Measurements from ENCODE around the gene PRXL2C. TPM values are rescaled to one million over a fixed set of nuclear protein-coding genes. Genes with fewer than 3 reads are reported as not detected.
"Not testable (repeated sequence)": the region's sequence is repeated elsewhere in the genome, so short reads cannot be mapped to it uniquely, and the experiment has no call there.

Gene PRXL2C
- total RNA-seq, 2 experiments from 2014 or later = 10.0 to 11.4 TPM

DNA sequence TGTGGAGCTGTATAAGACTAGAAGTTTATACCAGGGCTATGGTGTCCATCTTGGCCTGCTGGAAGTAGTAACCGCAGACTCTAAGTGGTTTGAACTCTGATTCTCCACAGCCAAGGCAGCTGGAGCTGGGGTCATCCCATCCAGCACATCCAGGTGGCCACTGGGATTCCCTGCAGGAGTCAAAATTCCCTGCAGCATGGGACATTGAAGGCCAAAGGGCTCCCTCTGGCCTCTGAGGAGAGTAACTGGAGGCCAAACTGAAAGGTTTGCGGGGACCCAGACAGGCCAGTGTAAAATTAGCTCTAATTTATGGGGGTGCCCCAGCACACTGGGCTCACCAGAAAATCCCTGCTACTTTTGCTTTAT, 12.2 kb upstream of the PRXL2C start:
- CTCF ChIA-PET = interaction anchor here (0.5 to 3.2 kb wide), 16 partner anchors 13 to 435 kb away, joined by 3 to 48 read pairs (median 4); partner anchors contain the start of gene PRXL2C
- H3K9me3 Mint-ChIP-seq = no peaks in the 10 kb centered on the region
- H3K4me3 Mint-ChIP-seq = no peak overlapping the region
- intact Hi-C loops (cut with micrococcal nuclease) = loop anchor here (2.0 kb wide), 1 partner anchor 341 kb away; no protein-coding TSS in a partner anchor
- H3K36me3 Mint-ChIP-seq = no peaks in the 10 kb centered on the region
- POLR2A ChIA-PET = no interaction called here
- no peaks in the 10 kb centered on the region for H3K4me1 Mint-ChIP-seq (ENCODE audit: low read depth)
- no peak overlapping the region for H3K27ac Mint-ChIP-seq
- peaks cover 6% of the 10 kb centered on the region for H3K27me3 Mint-ChIP-seq
- no peak for DNase-seq

- H3K27ac Mint-ChIP-seq; DNase-seq; H3K4me1 Mint-ChIP-seq (ENCODE audit: low read depth); POLR2A ChIA-PET; H3K4me3 Mint-ChIP-seq; H3K36me3 Mint-ChIP-seq; H3K27me3 Mint-ChIP-seq; H3K9me3 Mint-ChIP-seq: not testable (repeated sequence)
- intact Hi-C loops (cut with micrococcal nuclease) = loop anchor here (1.0 to 2.0 kb wide), 2 partner anchors 225 to 340 kb away; no protein-coding TSS in a partner anchor
- CTCF ChIA-PET = interaction anchor here (0.5 to 3.2 kb wide), 23 partner anchors 9 to 430 kb away, joined by 3 to 48 read pairs (median 4); partner anchors contain the start of genes HABP4 and PRXL2C
Measured at GRCh38 chr9:96666653-96667362, 11.7 kb upstream of the PRXL2C start.

DNA sequence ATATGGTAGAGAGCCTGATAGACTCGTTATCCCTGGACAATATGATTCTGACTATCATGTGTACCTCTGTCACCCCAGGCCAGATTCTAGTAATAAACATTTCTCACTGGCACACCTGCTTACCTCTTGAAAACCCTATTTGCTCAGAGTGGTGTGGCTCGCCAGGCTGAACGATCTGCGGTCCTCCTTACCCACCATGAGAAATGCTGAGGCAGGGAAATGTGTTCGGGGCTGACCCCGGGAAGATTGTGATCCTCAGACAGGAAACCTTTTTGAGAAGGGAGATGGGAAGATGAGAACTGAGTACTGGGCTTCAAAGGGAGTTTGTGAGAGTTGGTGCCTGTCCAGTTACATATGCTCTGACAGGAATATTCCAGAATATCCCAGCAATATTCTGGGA, 10.7 kb upstream of the PRXL2C start:
- no peaks in the 10 kb centered on the region for H3K9me3 Mint-ChIP-seq
- H3K36me3 Mint-ChIP-seq = no peaks in the 10 kb centered on the region
- CTCF ChIA-PET = interaction anchor here (0.7 to 3.2 kb wide), 5 partner anchors 213 to 339 kb away, joined by 3 to 48 read pairs (median 4); no protein-coding TSS in a partner anchor
- intact Hi-C loops (cut with micrococcal nuclease) = loop anchor here (1.0 to 2.0 kb wide), 2 partner anchors 223 to 339 kb away; no protein-coding TSS in a partner anchor
- no peak for DNase-seq
- H3K4me3 Mint-ChIP-seq = no peak overlapping the region
- H3K4me1 Mint-ChIP-seq (ENCODE audit: low read depth) = no peaks in the 10 kb centered on the region
- POLR2A ChIA-PET = no interaction called here
- no peak overlapping the region for H3K27ac Mint-ChIP-seq
- peaks cover 3% of the 10 kb centered on the region for H3K27me3 Mint-ChIP-seq

GRCh38 chr9:96663506-96664120, 8.5 kb upstream of the PRXL2C start:
- Mint-ChIP-seq H3K27me3 (peaks cover 3% of the 10 kb centered on the region), H3K4me3 (no peak overlapping the region), H3K27ac (no peak overlapping the region), H3K36me3 (no peaks in the 10 kb centered on the region), H3K9me3 (no peaks in the 10 kb centered on the region), H3K4me1 (ENCODE audit: low read depth) (no peaks in the 10 kb centered on the region)
- POLR2A ChIA-PET = no interaction called here
- CTCF ChIA-PET = no interaction called here
- no peak for DNase-seq
- intact Hi-C loops (cut with micrococcal nuclease) = no loop called here

- H3K36me3 Mint-ChIP-seq = no peaks in the 10 kb centered on the region
- peaks cover 3% of the 10 kb centered on the region for H3K27me3 Mint-ChIP-seq
- no peaks in the 10 kb centered on the region for H3K4me1 Mint-ChIP-seq (ENCODE audit: low read depth)
- no peak overlapping the region for H3K27ac Mint-ChIP-seq
- H3K4me3 Mint-ChIP-seq = no peak overlapping the region
- DNase-seq = no peak
- intact Hi-C loops (cut with micrococcal nuclease) = no loop called here
- POLR2A ChIA-PET = no interaction called here
- CTCF ChIA-PET = no interaction called here
- H3K9me3 Mint-ChIP-seq = no peaks in the 10 kb centered on the region
Measured at GRCh38 chr9:96661711-96662110, 6.6 kb upstream of the PRXL2C start.

- Mint-ChIP-seq H3K4me1 (ENCODE audit: low read depth) (peaks cover 4% of the 10 kb centered on the region), H3K9me3 (no peaks in the 10 kb centered on the region), H3K4me3 (no peak overlapping the region), H3K27me3 (peaks cover 3% of the 10 kb centered on the region), H3K36me3 (no peaks in the 10 kb centered on the region), H3K27ac (no peak overlapping the region)
- intact Hi-C loops (cut with micrococcal nuclease) = no loop called here
- ChIA-PET CTCF (no interaction called here), POLR2A (no interaction called here)
- no peak for DNase-seq
Measured at GRCh38 chr9:96660692-96661248, 5.7 kb upstream of the PRXL2C start.

DNA sequence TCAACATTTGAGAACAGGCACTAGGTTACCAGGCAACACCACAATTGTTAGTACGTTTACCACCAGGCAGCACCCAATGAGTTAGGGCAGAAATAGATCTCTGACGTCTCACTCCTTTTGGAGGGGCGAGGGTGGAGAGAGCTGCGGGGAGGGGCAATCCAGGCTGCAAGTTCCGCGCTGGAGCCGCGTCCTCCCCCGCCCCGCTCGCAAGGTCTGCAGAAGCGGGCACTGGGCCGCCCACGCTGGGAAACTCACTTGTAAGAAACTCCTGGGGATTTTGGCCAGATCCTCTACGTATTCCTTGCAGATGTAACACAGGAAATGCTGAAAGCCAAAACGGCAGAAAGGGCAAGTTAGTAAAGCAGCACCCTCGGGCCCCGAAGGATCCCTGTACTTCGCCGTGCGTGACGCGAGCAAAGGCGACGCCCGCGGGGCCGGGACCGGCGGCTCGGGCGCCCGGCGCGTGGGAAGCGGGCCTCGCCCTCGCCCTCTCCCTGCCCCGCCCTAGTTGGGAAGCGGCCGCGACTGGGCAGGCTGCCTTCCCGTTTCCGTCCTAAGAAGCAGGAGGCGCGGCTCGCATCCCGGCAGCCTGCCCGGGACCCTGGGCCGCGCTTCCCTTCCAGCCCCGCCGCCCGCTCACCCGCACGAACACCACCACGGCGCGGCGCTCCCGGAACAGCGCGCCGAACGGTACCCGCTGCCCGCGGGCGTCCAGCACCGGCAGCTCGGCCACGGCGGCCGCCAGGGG, 493 bp downstream of the PRXL2C start:
- peak overlapping the region; percentile 70 for H3K27ac Mint-ChIP-seq
- no peaks in the 10 kb centered on the region for H3K27me3 Mint-ChIP-seq
- intact Hi-C loops (cut with micrococcal nuclease) = loop anchor here (2.0 to 5.0 kb wide), 3 partner anchors 32 to 327 kb away; no protein-coding TSS in a partner anchor
- peak; percentile 77 for DNase-seq
- POLR2A ChIA-PET = interaction anchor here (2.5 kb wide), 1 partner anchor 205 kb away, joined by 11 read pairs; the partner anchor contains the start of gene HABP4
- CTCF ChIA-PET = interaction anchor here (0.8 to 2.1 kb wide), 5 partner anchors 12 to 213 kb away, joined by 3 to 10 read pairs (median 4); partner anchors contain the start of gene HABP4
- no peaks in the 10 kb centered on the region for H3K36me3 Mint-ChIP-seq
- peaks cover 13% of the 10 kb centered on the region for H3K4me1 Mint-ChIP-seq (ENCODE audit: low read depth)
- H3K9me3 Mint-ChIP-seq = no peaks in the 10 kb centered on the region
- peak overlapping the region; percentile 85 for H3K4me3 Mint-ChIP-seq

DNA sequence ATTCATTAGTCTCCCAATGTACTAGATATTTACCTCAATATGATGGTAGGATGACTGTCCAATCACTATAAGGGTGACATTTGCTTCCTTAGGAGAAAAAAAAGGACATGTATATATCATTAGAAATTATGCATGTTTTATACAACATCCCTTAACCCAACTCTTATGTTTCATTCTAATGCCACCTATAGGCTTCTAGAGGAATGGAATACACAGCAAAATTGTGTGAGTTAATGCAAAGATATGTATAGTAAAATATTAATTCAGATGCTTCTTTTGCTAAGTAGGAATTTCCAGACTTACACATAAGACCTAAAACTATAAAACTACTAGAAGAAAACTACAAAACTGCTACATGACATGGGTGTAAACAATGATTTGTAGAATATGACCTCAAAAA, 3.5 kb downstream of the PRXL2C start:
- Mint-ChIP-seq H3K9me3 (no peaks in the 10 kb centered on the region), H3K36me3 (peaks cover 9% of the 10 kb centered on the region), H3K4me1 (ENCODE audit: low read depth) (peaks cover 13% of the 10 kb centered on the region), H3K27me3 (no peaks in the 10 kb centered on the region), H3K27ac (no peak overlapping the region), H3K4me3 (no peak overlapping the region)
- ChIA-PET CTCF (interaction anchor here (1.3 to 1.9 kb wide), 2 partner anchors 202 to 209 kb away, joined by 3 to 11 read pairs; partner anchors contain the start of gene HABP4), POLR2A (no interaction called here)
- intact Hi-C loops (cut with micrococcal nuclease) = loop anchor here (1.0 to 5.0 kb wide), 3 partner anchors 84 to 324 kb away; no protein-coding TSS in a partner anchor
- no peak for DNase-seq

DNA sequence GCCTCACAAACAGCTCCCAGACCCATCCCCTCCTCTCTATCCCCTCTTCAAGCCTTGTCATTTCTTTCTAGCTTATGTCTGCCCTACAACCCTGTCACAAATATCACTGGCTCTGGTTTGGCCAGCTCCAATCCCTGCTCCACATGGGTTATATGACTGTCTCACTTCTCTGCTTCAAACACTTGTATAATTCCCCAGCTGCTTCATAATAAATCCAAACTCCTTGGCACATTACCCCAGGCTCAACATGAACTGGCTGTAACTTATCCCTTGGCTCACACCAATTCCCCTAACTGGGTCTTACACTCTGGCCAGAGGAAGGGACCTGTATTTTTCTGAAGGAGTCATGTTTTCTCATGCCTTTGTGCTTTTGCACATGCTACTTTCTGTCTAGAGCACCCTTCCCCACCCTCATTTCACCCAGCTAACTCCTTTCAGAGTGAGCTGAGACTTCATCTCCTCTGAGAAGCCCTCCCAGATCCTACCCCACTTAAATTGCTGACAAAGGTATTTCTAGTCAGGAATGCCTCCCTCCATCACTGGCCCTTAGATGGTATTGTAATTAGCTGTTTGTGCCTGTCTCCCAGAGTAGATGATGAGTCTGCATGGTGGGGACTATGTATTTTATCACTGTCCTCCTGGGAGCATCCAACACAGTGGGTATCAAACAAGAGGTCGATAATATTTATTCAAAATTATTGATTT, 5.3 kb downstream of the PRXL2C start:
- no peak overlapping the region for H3K4me3 Mint-ChIP-seq
- ChIA-PET POLR2A (interaction anchor here (0.7 kb wide), 1 partner anchor 894 kb away, joined by 3 read pairs; no protein-coding TSS in a partner anchor), CTCF (interaction anchor here (0.9 to 1.1 kb wide), 3 partner anchors 17 to 208 kb away, joined by 3 to 6 read pairs (median 3); no protein-coding TSS in a partner anchor)
- no peak for DNase-seq
- H3K9me3 Mint-ChIP-seq = no peaks in the 10 kb centered on the region
- no peaks in the 10 kb centered on the region for H3K27me3 Mint-ChIP-seq
- H3K4me1 Mint-ChIP-seq (ENCODE audit: low read depth) = peaks cover 3% of the 10 kb centered on the region
- H3K36me3 Mint-ChIP-seq = peaks cover 17% of the 10 kb centered on the region
- intact Hi-C loops (cut with micrococcal nuclease) = loop anchor here (5.0 kb wide), 2 partner anchors 82 to 322 kb away; no protein-coding TSS in a partner anchor
- no peak overlapping the region for H3K27ac Mint-ChIP-seq

DNA sequence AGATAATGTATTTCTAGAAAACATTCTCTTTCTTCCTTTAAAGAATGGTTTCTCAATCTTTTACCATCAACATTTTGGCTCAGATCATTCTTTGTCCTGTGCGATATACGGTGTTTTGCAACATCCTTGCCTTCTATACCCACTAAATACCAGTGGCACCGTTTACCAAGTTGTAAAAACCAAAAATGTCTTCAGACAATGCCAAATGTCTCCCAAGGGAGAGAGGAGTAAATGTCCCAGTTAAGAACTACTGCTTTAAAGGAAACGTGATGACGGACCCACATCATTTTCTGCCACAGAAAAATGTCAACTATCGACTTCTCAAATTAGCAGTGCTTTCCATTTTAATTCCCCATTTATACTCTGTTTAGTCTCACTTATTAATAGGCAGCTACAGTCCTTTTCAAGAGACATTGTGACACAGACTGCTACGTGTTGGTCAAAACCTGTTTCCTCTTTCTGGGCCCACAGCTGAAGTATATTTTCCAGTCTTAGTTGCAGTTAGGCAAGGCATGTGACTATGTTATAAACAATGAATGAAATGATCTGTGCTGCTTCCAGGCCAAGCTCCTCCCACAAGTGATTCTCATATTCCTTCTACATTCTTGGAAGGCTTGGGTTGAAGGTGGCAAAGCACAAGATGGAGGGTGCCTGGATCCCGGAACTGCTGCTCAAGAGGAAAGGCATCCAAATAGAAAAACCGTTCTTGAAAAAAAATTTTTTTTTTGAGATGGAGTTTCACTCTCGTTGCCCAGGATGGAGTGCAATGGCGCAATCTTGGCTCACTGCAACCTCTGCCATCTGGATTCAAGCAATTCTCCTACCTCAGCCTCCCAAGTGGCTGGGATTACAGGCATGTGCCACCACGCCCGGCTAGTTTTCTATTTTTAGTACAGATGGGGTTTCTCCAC, 8.8 kb downstream of the PRXL2C start:
- Mint-ChIP-seq H3K27me3 (no peaks in the 10 kb centered on the region), H3K4me3 (no peak overlapping the region), H3K36me3 (peaks cover 17% of the 10 kb centered on the region), H3K4me1 (ENCODE audit: low read depth) (no peaks in the 10 kb centered on the region), H3K9me3 (no peaks in the 10 kb centered on the region), H3K27ac (no peak overlapping the region)
- ChIA-PET POLR2A (no interaction called here), CTCF (no interaction called here)
- intact Hi-C loops (cut with micrococcal nuclease) = no loop called here
- no peak for DNase-seq
